ENCODE data around the gene SLC8A1. TPM values are rescaled to one million over a fixed set of nuclear protein-coding genes. Genes with fewer than 3 reads are reported as not detected.

The SLC8A1 gene
- total and polyA plus RNA-seq, 2 of the 13 experiments (the other 11 are each of a cell fraction or from before 2014, with no cell fraction given): not detected

- H3K4me3 ChIP-seq (replicated peaks in 1 of 3; ENCODE audit: insufficient read depth in 1 of 3, low read depth in 2 of 3, low read length in 3 of 3): no peak overlapping the region
- TF ChIP-seq TARDBP (CRISPR knock-in tag; IDR thresholded peaks at IDR 0.05) (no peak), XRCC5 (optimal IDR thresholded peaks at IDR 0.05; ENCODE audit: low read length) (no peak), GATA4 (IDR thresholded peaks at IDR 0.05; ENCODE audit: borderline replicate concordance, low read depth) (no peak), ZNF563 (CRISPR knock-in tag; IDR thresholded peaks at IDR 0.05) (no peak), RBM39 (IDR thresholded peaks at IDR 0.05; ENCODE audit: low read depth, low read length, poor library complexity, severe bottlenecking) (no peak), ZNF572 (CRISPR knock-in tag; IDR thresholded peaks at IDR 0.05) (no peak), CHD2 (IDR thresholded peaks at IDR 0.05; ENCODE audit: low read depth, low read length) (no peak)
- CTCF ChIA-PET (ENCODE audit: low intra/inter-chr PET ratio, low total read pairs): no interaction called here
- no peaks in the 10 kb centered on the region for H3K36me3 ChIP-seq (replicated peaks in 1 of 2; ENCODE audit: control insufficient read depth in 1 of 2, insufficient read depth in 2 of 2, low read length in 2 of 2)
- no peaks in the 10 kb centered on the region for H3K79me2 ChIP-seq (ENCODE audit: insufficient read depth, low read length)
- DNase-seq (ENCODE audit: low spot score): no peak
- WGBS (ENCODE audit: low lambda C conversion rate): 3% methylated on average over 1 of the region's 1 CpG
- no peaks in the 10 kb centered on the region for H3K9me3 ChIP-seq (ENCODE audit: low read length)
- FAIRE-seq: no peak
- no peak overlapping the region for H3K9ac ChIP-seq (ENCODE audit: insufficient read depth, low read depth, low read length)
- ATAC-seq: no peak
- H3K27me3 ChIP-seq (ENCODE audit: control insufficient read depth in 1 of 2, insufficient read depth in 2 of 2, low read length in 2 of 2): no peaks in the 10 kb centered on the region
- intact Hi-C loops (cut with micrococcal nuclease; ENCODE audit: unreplicated experiment): no loop called here
- no peak overlapping the region for H3K4me2 ChIP-seq (ENCODE audit: low read depth, low read length)
- H3K27ac ChIP-seq (ENCODE audit: extremely low read length, insufficient read depth, low read length): no peak overlapping the region
- no peaks in the 10 kb centered on the region for H4K20me1 ChIP-seq (ENCODE audit: insufficient read depth, low read length)
- no TSS peak for BruUV-seq (replicated peaks)
- H2AFZ ChIP-seq (ENCODE audit: low read length): no peak overlapping the region
- no peaks in the 10 kb centered on the region for H3K4me1 ChIP-seq (ENCODE audit: insufficient read depth, low read length)
- in situ Hi-C loops (cut with HindIII; ENCODE audit: extremely low pct_ligation_motif_present, low pct_unique_long_range_greater_than_20kb): no loop called here
- POLR2A ChIA-PET: no interaction called here
Observed at GRCh38 chr2:40324656-40325055, 127.2 kb downstream of the SLC8A1 start.

GRCh38 chr2:40321822-40322221 is 130.1 kb downstream of the SLC8A1 start:
- FAIRE-seq (no peak), ATAC-seq (no peak), DNase-seq (ENCODE audit: low spot score) (no peak)
- H3K4me3 ChIP-seq (replicated peaks in 1 of 3; ENCODE audit: insufficient read depth in 1 of 3, low read depth in 2 of 3, low read length in 3 of 3): no peak overlapping the region
- no peaks in the 10 kb centered on the region for H4K20me1 ChIP-seq (ENCODE audit: insufficient read depth, low read length)
- in situ Hi-C loops (cut with HindIII; ENCODE audit: extremely low pct_ligation_motif_present, low pct_unique_long_range_greater_than_20kb) (no loop called here), intact Hi-C loops (cut with micrococcal nuclease; ENCODE audit: unreplicated experiment) (no loop called here)
- no peak overlapping the region for H3K27ac ChIP-seq (ENCODE audit: extremely low read length, insufficient read depth, low read length)
- no peak overlapping the region for H2AFZ ChIP-seq (ENCODE audit: low read length)
- no peaks in the 10 kb centered on the region for H3K79me2 ChIP-seq (ENCODE audit: insufficient read depth, low read length)
- ChIA-PET POLR2A (no interaction called here), CTCF (ENCODE audit: low intra/inter-chr PET ratio, low total read pairs) (no interaction called here)
- BruUV-seq (replicated peaks): no TSS peak
- TF ChIP-seq, protein P1, sequence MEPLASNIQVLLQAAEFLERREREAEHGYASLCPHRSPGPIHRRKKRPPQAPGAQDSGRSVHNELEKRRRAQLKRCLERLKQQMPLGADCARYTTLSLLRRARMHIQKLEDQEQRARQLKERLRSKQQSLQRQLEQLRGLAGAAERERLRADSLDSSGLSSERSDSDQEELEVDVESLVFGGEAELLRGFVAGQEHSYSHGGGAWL (CRISPR knock-in tag; IDR thresholded peaks at IDR 0.05): no peak
- TF ChIP-seq FUBP1 (CRISPR knock-in tag; IDR thresholded peaks at IDR 0.05; ENCODE audit: borderline replicate concordance) (no peak), ZBTB42 (CRISPR knock-in tag; IDR thresholded peaks at IDR 0.05) (no peak), ZFAT (CRISPR knock-in tag; conservative IDR thresholded peaks at IDR 0.05) (no peak)
- TF ChIP-seq, protein P2, sequence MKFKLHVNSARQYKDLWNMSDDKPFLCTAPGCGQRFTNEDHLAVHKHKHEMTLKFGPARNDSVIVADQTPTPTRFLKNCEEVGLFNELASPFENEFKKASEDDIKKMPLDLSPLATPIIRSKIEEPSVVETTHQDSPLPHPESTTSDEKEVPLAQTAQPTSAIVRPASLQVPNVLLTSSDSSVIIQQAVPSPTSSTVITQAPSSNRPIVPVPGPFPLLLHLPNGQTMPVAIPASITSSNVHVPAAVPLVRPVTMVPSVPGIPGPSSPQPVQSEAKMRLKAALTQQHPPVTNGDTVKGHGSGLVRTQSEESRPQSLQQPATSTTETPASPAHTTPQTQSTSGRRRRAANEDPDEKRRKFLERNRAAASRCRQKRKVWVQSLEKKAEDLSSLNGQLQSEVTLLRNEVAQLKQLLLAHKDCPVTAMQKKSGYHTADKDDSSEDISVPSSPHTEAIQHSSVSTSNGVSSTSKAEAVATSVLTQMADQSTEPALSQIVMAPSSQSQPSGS (CRISPR knock-in tag; IDR thresholded peaks at IDR 0.05): no peak
- no peaks in the 10 kb centered on the region for H3K4me1 ChIP-seq (ENCODE audit: insufficient read depth, low read length)
- 1% methylated on average over 2 of the region's 2 CpGs for WGBS (ENCODE audit: low lambda C conversion rate)
- H3K36me3 ChIP-seq (replicated peaks in 1 of 2; ENCODE audit: control insufficient read depth in 1 of 2, insufficient read depth in 2 of 2, low read length in 2 of 2): no peaks in the 10 kb centered on the region
- no peaks in the 10 kb centered on the region for H3K9me3 ChIP-seq (ENCODE audit: low read length)
- H3K27me3 ChIP-seq (ENCODE audit: control insufficient read depth in 1 of 2, insufficient read depth in 2 of 2, low read length in 2 of 2): no peaks in the 10 kb centered on the region
- H3K9ac ChIP-seq (ENCODE audit: insufficient read depth, low read depth, low read length): no peak overlapping the region
- H3K4me2 ChIP-seq (ENCODE audit: low read depth, low read length): no peak overlapping the region
